NCI-H2227 (cell line): ENCODE measurements around the gene TTC4.

Source experiments
- DNase-seq: peaks from one replicate; lab custom pipeline; 2025; ENCODE audit not compliant: unreplicated experiment; lab: John Stamatoyannopoulos, UW

Gene TTC4, protein sequence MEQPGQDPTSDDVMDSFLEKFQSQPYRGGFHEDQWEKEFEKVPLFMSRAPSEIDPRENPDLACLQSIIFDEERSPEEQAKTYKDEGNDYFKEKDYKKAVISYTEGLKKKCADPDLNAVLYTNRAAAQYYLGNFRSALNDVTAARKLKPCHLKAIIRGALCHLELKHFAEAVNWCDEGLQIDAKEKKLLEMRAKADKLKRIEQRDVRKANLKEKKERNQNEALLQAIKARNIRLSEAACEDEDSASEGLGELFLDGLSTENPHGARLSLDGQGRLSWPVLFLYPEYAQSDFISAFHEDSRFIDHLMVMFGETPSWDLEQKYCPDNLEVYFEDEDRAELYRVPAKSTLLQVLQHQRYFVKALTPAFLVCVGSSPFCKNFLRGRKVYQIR

DNA sequence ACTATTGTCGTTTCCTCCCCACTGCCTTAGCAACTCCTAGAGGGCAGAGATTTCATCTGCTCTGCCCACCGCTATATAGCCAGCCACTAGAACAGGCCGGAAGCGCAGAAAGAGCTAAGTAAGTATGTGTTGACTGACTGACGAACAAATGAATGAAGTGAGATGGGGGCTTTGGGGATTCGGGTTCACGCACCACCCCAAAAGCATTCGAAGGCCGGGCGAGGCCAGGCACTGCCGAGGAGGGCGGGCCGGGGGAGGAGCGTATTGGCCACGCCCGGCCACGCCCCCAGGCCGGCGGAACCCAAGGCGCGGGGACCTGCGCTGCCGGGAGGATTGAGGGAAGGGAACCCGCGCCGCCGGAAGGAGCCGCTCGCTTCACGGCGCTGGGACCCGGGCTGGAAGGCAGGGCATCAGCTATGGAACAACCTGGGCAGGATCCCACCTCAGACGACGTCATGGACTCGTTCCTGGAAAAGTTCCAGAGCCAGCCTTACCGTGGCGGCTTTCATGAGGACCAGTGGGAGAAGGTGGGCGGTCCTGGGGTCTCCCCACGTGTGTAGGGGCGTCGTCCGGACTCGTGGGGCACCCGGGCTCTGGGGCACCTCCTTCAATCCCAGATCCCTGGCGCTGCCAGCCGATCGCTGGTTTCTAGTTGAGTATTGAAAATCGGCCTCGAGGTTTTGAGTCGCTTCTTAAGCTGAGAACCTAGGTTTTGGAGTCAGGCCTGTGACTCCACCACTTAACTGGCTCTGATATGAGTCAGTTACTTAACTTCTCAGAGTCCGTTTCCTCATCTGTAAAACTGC, at the start of gene TTC4:
TSS of gene TTC4 (plus strand) at position 369 of the 806 bp plus-strand sequence. CDS start at position 417, 48 bp downstream.
- peak; percentile 94 for DNase-seq

DNA sequence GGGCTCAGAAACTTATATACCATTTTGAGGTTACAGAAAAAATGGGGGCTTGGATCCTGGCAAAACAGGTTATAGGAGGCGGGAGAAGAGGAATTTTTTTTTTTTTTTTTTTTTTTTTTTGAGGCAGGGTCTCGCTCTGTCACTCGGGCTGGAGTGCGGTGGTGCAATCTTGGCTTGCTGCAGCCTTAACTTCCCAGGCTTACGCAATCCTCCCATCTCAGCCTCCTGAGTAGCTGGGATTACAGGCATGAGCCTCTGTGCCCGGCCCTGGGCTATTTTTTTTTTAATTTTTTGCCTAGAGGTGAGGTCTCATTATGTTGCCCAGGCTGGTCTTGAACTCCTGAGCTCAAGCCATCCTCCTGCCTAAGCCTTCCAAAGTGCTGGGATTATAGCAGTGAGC, 49.3 kb upstream of the TTC4 start:
- DNase-seq = no peak

DNA sequence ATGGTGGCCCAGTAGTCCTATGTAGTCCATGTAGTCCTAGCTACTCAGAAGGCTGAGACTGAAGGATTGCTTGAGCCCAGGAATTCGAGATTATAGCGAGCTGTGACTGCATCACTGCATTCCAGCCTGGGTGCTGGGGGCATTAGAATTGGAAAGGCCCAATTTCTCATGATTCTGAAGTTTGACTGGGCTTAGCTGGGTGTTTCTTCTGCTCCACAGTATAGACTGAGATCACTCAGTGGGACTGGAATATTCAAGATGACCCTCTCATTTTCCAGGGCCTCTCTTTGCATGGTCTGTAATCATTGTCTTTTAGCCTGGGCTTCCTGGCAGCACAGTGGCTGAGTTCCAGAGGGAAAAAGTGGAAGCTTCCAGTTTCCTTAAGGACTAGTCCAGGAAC, 47.9 kb upstream of the TTC4 start:
- DNase-seq = no peak

DNA sequence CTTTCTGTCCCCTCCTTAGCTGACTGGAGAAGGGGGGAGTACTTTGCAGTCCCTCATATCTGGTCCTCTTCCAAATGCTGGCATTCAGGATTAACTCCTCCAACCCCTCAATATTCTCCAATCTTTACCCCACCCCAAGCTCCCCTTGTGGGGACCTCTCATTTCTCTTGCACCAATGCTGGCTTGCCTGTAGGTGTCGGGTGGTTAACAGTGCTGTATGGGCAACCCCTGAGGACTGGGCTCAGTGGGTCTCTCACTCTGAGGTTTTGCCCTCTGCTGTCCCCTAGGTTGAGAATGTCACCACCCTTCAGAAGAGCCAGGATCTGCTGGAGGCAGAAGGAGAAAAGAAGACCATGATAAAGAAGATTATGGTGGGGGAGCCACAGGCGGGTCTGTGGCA, 47.1 kb upstream of the TTC4 start:
- DNase-seq = no peak

DNA sequence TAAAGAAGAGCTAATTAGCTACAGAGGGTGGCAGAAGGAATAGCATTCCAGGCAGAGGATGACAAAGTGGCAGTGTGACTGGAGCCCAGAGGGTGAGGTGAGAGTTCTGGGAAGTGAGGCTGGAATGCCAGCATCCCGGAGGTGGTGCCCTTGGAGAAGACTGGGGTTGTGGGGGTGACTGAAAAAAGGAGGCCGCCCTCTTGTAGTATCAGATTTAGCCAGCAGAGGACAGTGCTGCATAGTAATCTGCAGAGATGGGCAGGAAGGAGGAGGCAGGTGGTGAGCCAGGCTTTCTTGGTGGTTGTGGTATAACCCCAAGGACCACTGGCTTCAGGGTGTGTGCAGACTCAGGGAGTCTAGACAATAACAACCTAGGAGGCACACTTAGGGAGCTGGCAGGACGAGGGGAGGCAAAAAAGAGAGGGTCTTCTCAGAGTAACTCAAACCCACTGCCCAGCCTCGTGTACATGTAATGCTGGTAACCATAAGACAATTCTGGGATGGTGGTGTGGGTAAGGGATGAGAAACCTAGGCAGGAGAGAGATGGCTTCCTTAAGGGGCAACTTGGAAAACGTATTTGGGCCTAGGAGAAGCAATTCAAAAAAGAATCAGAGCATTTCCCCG, 43.6 kb upstream of the TTC4 start:
- DNase-seq = peak; percentile 65

DNA sequence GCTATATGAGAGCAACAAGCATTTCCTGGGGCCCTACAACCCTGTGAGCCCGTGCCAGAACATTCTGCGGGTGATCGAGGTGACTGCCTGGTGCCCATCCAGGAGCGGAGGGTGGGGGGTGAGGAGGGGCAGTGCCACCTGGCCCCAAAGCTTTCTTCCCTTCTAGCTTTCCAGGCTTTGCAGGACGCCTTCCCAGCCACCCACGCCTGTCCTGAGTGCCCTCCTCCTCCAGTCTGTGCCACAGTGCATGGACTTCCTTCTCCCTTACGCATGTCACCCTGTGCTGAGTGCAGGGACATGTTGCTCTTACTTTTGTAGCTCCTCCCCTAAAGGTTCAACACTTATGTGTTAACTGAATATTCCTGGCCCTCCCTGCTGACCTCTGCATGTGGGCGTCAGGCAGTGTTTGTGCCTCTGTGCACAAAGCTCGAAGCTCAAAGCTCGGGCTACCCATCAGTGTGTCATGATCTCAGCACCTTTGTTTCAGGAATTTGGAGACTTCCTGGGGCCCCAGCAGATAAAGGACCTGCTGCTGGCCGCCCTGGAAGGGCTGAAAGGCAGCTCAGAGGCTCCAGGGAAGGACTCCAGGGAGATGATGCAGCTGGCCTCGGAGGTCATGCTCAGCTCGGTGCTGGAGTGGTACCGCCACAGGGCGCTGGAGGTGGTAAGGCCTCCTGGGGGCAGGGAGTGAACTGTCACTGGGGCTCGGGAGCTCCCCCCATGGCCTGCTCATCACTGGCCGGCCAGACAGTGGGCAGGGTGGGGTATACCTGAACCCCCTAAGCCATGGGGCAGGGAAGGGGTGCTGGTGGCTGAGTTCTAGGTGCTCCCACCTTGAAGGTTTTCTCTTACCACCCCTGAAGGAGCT, 36.7 kb upstream of the TTC4 start:
- DNase-seq = no peak

DNA sequence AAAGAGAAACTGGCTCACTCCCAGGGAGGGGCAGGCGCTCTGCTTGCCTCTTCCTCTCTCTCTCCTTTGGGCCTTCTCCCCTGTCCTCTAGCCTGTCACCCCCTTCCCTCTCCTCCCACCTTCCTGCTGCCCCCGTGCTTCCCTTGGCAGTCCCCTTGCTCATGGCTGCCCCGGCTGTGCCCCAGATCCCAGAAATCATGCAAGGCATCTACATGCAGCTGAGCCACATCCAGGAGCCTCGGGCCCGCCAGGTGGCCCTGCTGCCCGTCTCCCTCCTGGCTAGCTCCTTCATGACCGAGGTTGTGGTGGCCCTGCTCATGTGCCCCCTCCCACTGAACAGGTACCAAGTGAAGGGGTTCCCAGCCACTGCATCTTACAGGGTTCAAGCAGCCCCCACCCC, 36.0 kb upstream of the TTC4 start:
- no peak for DNase-seq

DNA sequence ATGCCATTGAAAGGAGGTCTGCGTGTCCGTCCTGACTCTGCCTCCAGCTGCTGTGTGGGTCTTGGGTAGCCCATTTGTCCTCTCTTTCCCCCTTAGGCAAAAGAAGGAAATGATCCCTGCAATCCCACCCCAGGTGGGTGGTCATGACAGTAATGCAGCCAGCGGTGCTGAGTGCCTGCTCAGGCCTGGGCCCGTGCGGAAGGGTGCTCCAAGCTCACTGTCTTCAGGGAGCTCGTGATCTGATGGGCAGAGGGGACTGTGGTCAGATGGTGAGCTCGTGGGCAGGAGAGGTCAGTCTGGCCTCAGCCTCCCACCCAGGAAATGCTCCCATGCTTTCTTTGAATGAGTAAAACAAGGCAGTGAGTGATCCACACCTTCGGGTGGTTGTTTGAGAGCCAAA, 35.3 kb upstream of the TTC4 start:
- no peak for DNase-seq

DNA sequence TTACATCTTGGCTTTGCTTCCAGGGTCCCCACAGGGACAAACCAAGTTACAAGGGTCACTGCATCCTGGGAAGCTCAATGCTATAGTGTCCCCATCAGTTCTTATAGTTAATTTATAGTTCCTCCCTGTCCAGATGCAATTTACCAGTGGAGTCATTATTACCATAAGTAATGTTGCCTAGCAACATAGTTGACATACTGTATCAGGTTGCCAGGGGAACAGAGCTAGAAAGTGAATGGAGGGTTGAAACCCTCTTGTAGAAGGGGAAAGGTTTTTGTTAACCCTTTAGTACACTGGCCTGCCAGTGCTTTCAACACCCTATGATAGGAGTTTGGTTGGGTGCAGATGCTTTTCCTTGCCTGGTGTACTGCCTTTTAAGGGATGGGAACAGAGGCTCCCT, 34.3 kb upstream of the TTC4 start:
- peak; percentile 92 for DNase-seq

DNA sequence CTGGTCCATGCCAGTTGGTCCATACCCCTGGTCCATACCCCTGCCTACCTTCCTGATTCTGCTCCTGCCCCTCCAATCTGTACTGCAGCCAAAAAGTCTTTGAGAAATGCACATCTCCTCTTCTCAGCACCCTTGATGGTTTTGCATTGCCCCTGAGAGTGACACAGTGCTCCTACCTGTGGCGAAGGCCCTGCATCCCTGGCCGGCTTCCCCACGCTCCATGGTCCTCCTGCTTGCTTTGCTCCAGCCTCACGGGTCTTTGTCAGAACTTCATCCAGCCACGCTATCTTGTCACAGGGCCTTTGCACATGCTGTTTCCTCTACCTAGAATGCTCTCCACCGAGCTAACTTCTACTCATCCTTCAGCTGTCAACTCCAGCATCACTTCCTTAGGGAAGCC, 32.2 kb upstream of the TTC4 start:
- no peak for DNase-seq

DNA sequence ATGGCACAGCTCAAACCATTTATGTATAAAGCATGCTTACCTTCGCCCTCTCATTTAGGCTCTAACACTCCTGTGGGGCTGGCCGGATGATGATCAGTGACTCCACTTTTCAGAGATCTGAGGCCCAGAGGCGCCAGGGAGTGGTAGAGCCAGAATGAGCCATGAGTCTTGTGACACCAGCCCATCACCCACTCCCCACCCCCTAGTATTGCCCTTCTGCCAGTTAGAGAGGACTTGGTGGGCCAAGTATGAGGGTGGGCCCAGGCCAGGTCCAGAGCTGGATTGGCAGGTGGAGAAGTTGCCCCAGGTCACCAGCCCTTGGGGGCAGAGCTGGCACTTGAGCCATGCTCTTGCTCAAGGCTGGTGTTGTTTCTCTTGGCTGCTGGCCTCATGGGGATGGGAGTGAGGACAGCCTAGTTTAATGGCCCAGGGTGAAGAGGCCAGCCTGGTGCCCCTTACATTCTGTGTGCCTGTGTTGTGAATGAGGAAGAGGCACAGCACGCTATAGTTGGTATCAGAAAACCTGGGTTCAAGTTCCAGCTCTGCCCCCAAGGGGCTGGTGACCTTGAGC, 30.2 kb upstream of the TTC4 start:
- DNase-seq = no peak

DNA sequence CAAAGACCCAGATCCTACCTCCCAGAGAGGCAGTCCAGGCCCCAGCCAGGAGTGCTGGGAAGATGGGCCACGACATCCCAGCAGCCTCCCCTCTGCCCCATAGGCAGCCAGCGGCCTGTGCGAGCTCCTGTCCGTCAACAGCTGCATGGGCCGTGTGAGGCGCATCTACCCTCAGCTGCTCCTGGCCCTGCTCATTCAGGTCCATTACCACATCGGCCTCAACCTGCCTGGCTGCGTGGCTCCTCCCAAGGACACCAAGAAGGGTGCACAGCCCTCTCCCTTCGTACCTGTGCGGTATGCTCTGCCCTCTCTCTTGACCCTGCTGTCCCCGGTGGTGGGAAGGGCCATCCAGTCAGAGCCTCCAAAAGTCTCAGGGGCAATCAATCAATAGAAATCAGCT, 29.5 kb upstream of the TTC4 start:
- no peak for DNase-seq

DNA sequence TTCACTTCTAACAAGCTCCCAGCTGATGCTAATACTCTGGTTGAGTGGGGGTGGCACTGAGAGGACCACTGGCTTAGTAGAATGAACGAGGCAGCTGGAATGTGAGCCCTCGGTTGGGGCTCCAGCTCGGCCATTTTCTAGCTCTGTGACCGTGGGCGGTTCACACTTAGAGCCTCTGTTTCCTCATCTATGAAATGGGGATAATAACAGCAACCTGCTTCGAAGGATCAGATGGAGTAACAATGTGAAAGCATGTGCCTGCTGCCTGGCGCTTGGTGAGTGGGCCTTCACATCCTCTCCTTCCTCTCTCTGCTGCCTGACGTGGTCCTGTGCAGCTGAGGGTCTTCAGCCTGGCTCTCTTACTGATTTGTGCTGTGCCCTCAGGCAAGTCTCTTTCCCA, 20.9 kb upstream of the TTC4 start:
- no peak for DNase-seq

DNA sequence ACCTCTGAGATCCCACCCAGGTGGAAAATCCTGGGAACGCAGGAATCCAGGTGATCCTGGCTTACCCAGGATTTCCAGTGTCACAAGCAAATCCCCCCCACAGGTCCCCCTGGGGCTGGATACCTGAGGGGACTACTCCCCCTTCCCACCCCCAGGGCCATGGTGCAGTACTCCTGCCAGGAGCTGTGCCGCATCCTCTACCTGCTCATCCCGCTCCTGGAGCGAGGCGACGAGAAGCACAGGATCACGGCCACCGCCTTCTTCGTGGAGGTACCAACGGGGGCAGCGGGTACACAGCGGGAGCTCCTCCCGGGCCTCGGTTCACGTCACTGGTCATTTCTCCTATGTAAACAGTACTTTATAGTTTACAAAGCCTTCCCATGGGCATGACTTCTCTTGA, 20.4 kb upstream of the TTC4 start:
- DNase-seq = no peak

DNA sequence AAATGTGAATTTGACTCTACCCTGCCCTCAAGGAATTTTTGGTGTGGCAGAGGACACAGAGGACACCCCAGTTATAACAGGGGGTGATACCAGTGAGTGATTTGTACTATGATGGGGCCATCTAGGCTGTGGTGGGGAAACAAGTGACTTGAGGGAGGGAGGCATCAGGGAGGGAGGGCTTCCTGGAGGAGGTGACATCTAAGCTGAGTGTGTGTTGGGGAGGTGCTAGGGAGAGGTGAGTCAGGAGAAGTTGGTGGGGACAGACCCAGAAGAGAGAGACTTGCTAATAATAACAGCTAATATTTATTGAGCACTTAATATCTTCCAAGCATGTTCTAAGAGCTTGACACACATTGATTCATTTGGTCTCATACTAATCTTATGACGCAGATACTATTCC, 19.9 kb upstream of the TTC4 start:
- no peak for DNase-seq

DNA sequence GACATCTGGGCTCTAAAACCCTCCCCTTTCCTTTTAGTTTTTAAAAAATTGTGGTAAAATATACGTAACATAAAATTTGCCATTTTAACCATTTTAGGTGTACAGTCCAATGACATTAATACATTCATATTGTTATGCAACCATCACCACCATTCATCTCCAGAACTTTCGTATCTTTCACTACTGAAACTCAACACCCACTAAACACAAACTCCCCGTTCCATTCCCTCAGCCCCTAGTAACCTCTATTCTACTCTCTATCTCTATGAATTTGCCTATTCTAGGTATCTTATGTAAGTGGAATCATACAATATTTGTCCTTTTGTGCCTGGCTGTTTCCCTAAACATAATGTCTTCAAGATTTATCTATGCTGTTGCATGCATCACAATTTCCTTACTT, 19.4 kb upstream of the TTC4 start:
- no peak for DNase-seq

DNA sequence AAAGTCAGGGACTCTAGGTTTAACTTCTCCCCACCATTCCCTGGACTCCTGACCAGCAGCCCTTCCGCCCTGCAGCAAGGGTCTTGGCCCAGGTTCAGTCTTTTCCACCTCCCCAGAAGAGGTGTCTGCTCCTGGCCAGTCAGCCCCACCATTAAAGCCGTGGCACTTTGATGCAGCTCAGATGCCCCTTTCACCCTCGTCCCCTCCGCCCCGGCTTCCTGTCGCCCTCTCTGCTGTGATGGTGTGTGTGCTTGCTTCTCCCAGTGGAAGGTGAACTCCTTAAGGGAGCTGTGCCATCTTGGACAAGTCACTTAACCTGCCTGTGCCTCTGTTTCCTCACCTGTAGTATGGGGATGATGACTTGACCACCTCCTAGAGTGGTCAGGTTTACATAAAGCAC, 17.8 kb upstream of the TTC4 start:
- no peak for DNase-seq

DNA sequence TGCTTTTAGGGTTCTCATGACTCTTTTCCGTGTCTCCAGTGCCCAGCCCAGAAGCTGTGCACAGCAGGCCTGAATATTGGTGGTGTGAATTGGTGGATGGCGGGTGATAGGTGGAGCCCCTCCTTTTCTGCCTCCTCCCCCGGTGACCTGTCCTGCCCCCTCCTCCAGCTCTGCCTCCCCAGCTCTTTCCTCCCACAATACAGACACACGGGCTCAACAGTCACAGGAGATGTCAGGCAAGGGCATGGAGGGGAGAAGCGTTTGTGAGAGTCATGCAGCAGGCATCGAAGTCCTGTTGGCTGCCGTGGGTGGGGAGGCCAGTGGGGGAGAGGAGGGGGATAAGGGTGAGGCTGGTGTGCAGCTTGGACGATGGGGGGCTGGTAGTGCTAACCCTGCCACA, 17.3 kb upstream of the TTC4 start:
- DNase-seq = no peak

DNA sequence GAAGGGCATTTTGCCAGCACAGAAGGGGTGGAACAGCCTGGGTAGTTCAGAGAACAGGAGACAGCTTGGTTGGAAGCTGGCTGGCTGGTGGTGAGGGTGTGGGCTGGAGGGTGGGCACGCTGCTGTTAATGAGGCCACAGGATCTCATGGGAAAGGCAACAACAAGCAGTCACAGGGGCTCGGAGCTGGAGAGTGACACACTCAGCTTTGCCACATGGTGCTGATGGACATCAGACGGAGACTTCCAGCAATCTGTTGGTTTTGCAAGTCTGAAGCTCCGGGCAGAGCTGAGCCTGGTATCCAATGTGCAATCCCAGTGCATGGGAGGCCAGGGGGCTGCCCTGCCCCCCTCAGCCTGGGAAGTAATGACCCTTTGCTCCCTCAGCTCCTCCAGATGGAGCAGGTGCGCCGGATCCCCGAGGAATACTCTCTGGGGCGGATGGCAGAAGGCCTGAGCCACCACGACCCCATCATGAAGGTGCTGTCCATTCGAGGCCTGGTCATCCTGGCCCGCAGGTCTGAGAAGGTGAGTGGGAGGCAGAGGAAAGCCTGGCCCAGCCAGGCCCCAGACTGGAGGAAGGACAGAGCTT, 15.6 kb upstream of the TTC4 start:
- no peak for DNase-seq

DNA sequence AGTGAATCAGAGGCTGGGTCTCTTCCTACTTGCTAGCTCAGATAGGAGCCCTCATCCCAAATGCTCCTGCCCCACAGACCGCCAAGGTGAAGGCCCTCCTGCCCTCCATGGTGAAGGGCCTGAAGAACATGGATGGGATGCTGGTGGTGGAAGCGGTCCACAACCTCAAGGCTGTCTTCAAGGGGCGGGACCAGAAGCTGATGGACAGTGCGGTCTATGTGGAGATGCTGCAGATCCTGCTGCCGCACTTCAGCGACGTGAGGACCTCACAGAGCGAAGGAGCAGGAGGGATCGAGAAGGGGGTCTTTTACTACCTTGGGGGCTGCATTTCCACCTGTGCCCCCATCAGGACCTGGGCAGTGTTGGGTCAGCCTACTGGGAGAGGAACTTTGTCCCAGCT, 14.6 kb upstream of the TTC4 start:
- DNase-seq = no peak
